GM19397 (cell line): Measurements from ENCODE around the gene ADAM10.

Experiments
- ATAC-seq: cut with Tn5 transposase; IDR thresholded peaks from one replicate; pipeline ENCODE4 v1.9.1; 2021; ENCODE audit warnings: mild to moderate bottlenecking, moderate library complexity; ENCODE audit not compliant: unreplicated experiment

ADAM10 gene

DNA sequence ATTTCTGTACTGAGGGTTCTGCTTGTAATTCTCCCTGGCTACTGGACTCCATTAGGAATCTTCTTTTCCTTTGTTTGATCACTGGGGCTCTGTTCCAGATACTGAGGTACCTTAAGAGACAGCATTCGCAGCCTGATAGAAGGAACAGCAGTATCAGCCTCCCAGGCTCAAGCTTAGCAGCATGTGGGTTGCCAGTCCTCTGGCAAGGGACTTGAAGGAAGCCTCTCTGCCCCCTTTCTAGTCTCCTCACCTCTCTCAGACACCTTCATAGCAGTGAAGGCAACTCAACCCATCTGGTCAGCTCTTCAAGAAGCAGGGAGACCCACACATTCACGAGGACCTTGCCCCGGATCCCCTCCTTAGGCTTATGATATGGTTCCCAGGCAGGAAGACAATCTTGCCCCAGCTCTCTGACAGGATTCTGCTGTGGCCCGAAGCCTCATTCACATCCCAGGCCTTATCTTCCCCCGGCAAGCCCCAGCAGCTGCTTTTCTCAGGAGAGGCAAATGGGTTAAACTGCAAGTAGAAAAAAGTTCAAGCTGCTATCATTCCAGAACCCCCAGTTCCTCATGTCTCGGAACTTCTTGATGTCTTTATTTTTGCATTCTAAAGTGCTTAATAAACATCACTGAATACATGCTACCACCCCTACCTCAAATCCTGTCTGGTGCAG, 164.6 kb downstream of the ADAM10 start:
- no peak for ATAC-seq

DNA sequence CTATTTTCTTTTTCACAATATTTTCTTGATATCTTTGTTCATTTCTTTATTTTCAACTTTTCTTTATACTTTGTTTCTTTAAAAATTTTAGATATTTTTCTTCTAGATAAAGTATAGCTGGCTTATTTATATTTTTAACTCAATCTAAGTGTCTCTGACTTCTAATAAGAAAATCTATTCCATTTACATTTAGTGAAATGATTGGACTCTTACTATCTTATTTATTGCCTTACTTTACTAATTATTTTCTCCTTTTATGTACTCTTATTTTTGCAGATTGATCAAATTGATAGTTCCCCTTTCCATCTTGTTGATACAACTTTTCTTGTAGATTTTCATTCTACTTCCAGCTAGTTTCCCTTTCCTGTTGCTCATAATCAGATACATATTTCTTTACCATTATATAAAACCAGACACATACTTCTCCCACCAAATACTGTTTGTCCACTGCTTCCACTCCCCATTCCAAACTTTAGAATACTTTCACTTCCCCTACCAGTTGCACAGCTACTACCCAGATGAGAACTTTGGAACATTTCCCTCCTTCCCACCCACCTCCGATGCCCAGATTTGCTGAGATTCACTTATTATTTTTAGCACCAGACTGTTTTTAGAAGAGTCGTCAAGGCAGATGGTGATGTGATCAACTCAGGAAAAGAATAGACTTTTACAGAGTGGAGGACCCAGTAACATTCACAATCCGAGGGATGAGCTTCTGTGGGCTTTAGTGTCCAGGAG, 166.2 kb downstream of the ADAM10 start:
- ATAC-seq: no peak

GRCh38 chr15:58582160-58582559, 167.3 kb downstream of the ADAM10 start:
- ATAC-seq: no peak

- ATAC-seq: no peak
These were observed 172.8 kb downstream of the ADAM10 start for GRCh38 chr15:58576657-58577056.

- ATAC-seq: no peak
These were observed 174.3 kb downstream of the ADAM10 start for GRCh38 chr15:58575045-58575786.

DNA sequence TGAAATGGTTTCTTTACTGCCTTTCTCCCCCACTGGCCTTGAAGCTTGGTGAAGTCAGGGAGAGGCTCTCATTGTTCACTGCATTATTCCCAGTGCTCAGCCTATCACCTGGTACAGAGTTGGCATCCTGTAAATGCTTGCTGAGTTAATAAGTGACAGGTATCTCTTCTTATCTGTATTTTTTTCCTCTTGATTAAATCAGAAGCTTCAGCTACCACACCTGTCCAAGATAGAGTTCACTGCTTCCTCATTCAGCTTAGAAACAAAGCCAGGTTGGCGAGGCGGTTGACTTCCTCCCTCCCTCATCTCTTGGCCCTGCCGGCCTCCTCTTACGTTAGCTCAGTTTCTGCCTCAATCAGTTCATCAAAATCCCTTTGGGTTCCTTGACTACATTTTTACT, 174.9 kb downstream of the ADAM10 start:
- no peak for ATAC-seq

- no peak for ATAC-seq
These were observed 176.2 kb downstream of the ADAM10 start for GRCh38 chr15:58573270-58573669.

GRCh38 chr15:58572521-58572920, 177.0 kb downstream of the ADAM10 start:
- no peak for ATAC-seq

DNA sequence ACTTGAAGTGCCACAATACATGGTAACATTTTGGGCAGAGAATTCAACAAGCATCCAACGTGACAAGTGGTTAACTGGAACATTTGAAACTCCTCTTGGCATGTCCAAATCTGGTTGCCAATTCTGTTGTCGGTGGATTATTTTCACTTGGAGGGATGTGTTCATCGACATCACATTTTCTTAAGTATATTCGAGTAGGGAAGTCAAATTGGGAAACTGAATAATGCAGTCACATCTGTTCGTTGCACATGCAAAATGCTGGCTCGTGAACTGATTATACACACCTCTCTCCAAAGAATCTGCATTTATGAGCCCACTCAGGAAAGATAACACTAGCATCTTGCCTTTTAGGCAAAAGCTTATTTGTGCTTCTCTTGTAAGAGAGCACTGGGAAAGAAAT, 178.0 kb downstream of the ADAM10 start:
- ATAC-seq: no peak

DNA sequence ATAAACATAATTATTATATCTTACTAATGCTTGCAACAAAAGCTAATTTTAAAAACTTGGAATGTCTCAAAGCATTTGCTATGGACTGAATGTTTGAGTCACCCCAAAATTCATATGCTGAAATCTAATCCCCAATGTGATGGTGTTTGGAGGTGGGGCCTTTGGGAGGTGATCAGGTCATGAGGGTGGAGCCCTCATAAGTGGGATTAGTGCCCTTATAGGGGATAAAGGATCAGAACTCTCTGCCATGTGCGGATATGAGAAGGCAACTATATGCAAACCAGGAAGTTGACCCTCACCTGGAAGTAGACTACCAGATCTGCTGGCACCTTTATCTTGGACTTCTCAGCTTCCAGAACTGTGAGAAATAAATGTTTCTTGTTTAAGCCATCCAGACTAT, 180.1 kb downstream of the ADAM10 start:
- ATAC-seq: no peak

DNA sequence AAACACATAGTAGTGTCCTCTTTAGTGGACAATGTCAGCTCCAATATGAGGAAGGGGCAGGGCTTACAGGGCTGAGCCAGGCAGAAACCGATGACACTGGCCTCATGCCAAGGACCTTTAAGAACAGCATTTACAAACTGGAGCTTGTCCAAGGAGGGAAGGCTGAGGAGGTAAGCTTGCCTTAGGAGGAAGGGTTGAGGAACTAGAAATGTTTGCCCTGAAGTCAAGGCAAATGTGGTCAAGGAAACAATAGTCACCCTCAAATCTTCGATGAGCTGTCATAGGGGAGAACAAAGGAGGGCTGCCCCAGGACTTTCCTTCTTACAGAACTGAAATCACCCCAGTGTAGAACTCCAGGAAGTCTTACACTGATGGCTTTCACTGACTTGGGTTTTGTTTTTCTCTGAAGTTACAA, 181.3 kb downstream of the ADAM10 start:
- ATAC-seq: no peak

- no peak for ATAC-seq
These were observed 183.5 kb downstream of the ADAM10 start for GRCh38 chr15:58566029-58566428.

- no peak for ATAC-seq
These were observed 183.9 kb downstream of the ADAM10 start for GRCh38 chr15:58565619-58566018.

DNA sequence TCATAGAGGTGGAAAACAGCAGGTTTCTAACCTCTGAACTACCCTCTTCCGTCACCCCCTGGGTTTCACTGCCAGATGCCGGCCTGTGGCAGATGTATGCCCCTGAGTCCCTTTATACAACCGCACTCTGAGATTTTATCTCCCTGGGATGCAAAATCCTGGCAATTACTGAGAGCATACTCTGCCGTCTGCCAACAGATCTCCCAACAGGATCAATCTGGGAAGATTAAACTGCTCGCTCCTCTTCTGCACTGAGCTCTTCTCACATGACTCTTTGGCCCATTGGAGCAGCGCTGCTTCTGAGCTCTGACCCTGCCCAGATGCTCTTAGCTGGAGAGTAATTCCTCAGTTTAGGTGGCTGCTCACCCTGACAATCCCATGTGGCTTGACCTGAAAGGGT, 184.5 kb downstream of the ADAM10 start:
- no peak for ATAC-seq

DNA sequence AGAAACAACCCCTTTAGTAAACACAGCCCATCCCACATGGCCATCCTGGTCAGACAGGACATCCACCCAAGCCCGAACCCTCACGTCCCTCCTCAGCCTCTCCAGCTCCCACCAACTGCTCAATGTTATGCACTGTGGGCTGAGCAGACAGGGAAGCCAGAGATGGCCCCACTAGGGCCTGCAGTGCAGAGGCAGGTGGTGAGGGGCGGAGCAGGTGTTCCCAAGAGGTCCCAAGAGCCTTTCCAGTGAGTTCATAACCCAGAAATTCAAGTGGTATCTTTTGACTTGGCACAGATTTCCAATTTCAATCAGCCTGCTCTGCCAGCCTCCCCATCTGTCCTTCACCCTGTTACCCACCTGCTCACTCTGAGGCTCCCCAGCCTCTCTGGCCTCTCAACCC, 187.4 kb downstream of the ADAM10 start:
- no peak for ATAC-seq

DNA sequence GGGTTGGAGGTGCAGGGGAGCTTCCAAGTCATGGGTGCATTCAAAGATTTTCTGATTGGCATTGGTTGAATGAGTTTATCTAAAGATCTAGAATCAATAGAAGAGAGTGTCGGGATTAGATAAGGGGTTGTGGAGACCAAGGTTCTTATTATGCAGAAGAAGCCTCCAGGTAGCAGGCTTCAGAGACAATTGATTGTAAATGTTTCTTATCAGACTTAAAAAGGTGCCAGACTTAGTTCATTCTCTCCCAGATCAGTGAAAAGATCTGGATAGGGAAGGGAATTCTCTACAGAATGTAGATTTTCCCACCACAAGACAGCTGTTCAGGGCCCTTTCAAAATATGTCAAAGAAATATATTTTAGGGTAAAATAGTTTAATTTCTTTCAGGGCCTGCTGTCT, 188.2 kb downstream of the ADAM10 start:
- ATAC-seq: no peak

DNA sequence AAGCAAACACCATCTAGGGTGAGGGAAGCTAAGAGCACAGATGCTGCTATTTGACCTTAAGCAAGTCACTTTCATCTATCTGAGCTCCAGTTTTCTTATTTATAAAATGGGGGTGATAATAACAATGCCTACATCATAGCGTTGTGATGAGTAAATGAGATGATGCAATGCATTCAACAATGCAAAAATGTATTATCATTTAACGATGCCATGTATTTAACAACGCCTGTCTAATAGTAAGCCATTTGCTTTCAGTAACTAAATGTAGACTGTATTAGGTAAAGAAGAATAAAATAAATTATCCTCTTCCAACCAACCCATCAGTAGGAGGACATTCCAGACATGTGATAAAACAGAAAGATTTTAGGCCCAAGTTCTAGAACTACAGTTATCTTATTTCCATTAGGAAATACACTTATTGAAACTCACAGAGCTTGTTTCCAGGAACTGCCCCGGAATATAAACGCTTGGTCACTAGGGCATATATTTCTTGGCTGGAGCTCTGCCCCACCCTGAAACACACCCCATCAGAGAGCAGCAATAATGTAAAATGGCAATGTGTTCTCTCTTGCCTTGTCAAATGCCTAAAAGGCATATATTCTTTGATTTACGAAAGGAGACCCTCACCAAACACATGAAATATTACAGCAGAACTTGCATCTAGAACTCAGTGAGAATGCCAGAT, 189.5 kb downstream of the ADAM10 start:
- no peak for ATAC-seq

GRCh38 chr15:58558777-58559176, 190.7 kb downstream of the ADAM10 start:
- ATAC-seq: no peak

- no peak for ATAC-seq
These were observed 193.0 kb downstream of the ADAM10 start for GRCh38 chr15:58556541-58556940.

DNA sequence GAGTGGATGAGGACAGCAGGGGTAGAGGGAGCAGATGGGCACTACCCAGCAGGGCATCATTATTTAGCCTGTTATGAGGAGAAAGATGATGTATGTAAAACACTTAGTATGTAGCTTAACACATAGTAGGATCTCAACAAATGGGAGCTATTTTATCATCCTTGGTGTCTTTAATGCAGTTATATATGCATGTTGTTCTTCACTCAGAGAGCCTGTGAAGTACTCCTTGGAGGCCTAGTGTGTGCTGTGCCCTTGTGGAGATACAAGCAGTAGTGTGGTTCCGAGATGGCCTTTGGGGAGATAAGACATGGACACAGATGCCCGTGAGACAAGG, 193.5 kb downstream of the ADAM10 start:
- ATAC-seq: no peak

DNA sequence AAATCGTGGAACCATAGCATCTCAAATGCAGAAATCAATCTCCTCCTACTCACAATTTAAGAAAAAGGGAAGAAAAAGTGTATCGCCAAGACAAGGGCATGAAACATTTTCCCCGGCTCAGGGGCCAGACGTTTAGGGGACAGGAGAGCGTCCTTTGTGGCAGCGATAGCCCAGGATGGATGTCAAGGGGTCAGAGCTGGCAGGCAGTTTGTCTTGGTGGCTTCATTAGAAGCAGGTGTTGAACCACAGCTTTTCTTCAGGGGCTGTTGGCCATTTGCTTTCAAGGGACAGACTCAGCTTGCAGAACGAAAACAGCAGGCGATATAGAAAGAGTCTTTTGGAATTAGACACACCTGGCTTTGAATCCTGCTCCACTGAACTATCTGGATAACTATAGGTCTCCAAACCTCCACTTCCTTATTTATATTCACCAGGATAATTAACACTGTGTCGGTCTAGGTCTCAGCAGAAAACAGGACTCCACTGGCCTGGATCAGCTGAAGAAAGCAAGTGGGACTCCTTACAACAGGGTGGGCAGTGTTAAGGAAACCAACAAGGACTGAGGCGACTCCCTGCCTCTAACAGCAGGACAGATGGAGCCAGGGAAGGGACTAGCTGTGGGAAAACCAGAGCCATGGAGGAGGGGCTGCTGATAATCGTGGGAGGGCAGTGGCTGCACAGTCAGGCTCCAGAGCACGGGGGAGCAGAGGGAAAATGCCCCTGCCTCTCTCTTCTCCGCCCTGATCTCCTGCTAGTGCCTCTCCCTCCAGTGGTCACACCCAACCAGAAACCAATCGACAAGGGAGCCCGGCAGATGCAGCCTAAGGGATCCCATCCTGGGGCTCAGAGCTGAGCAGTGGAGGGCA, 194.1 kb downstream of the ADAM10 start:
- ATAC-seq: no peak
